WTC11 (cell line): Measurements from ENCODE around the gene WNT3. TPM values are rescaled to one million over a fixed set of nuclear protein-coding genes. Genes with fewer than 3 reads are reported as not detected.
A peak's percentile ranks its signal among the peaks of the same experiment; 100 is the strongest.

ENCODE experiments used
- ATAC-seq: fragments of 200-7000 bp; cut with Tn5 transposase; 2 replicates; pipeline ENCODE4 v1.10.0; 2021; ENCODE audit warnings: mild to moderate bottlenecking, moderate library complexity
- CTCF ChIA-PET: fragments of 300-600 bp; sonication (Branson Sonifier 250); formaldehyde crosslinking; loops from one replicate; lab custom pipeline; 2021; ENCODE audit warnings: antibody characterized with exemption; lab: Charles Lee
- POLR2A ChIA-PET: fragments of 350-600 bp; sonication (Branson Sonifier 250); formaldehyde crosslinking; loops from one replicate; lab custom pipeline; 2021; ENCODE audit warnings: antibody characterized with exemption; lab: Charles Lee
- DNase-seq: peaks from one replicate; pipeline ENCODE4 v3.0.0; 2021; ENCODE audit warnings: low spot score
- H3K27ac Mint-ChIP-seq: 2 replicates; pipeline ENCODE4 v1.8.0; 2021; ENCODE audit warnings: mixed read lengths
- H3K27me3 Mint-ChIP-seq: 2 replicates; pipeline ENCODE4 v1.8.0; 2021; ENCODE audit warnings: low read depth, mild to moderate bottlenecking, moderate library complexity, mixed read lengths
- H3K36me3 Mint-ChIP-seq: 2 replicates; pipeline ENCODE4 v1.8.0; 2021; ENCODE audit warnings: mixed read lengths
- H3K4me1 Mint-ChIP-seq: 2 replicates; pipeline ENCODE4 v1.8.0; 2022; ENCODE audit warnings: mixed read lengths
- H3K4me3 Mint-ChIP-seq: 2 replicates; pipeline ENCODE4 v1.8.0; 2021; ENCODE audit warnings: mild to moderate bottlenecking, moderate library complexity, mixed read lengths
- H3K9me3 Mint-ChIP-seq: 2 replicates; pipeline ENCODE4 v1.8.0; 2021; ENCODE audit warnings: mixed read lengths
- ETV6 ChIP-seq: sonication (generic); formaldehyde crosslinking; IDR thresholded peaks from 2 replicates; pipeline ENCODE4 v1.8.1; 2022; ENCODE audit warnings: mild to moderate bottlenecking, missing genetic modification reagents
- FOXJ3 ChIP-seq: sonication (generic); formaldehyde crosslinking; IDR thresholded peaks from 2 replicates; pipeline ENCODE4 v1.9.0; 2021; ENCODE audit warnings: missing genetic modification reagents, mild to moderate bottlenecking, borderline replicate concordance
- GTF2I ChIP-seq: fragments of 250-450 bp; sonication (Bioruptor Pico); conservative IDR thresholded peaks from 2 replicates; pipeline ENCODE4 v1.4.0; 2021; ENCODE audit warnings: mild to moderate bottlenecking
- JUN ChIP-seq: sonication (generic); formaldehyde crosslinking; IDR thresholded peaks from 2 replicates; pipeline ENCODE4 v1.8.0; 2023; ENCODE audit warnings: mild to moderate bottlenecking, missing genetic modification reagents
- RELA ChIP-seq: sonication (generic); formaldehyde crosslinking; IDR thresholded peaks from 2 replicates; pipeline ENCODE4 v1.8.1; 2022; ENCODE audit warnings: missing genetic modification reagents, mild to moderate bottlenecking, borderline replicate concordance
- SMAD3 ChIP-seq: sonication (generic); formaldehyde crosslinking; IDR thresholded peaks from 2 replicates; pipeline ENCODE4 v1.8.0; 2022; ENCODE audit warnings: missing genetic modification reagents, mild to moderate bottlenecking, borderline replicate concordance
- TCF7 ChIP-seq: sonication (generic); formaldehyde crosslinking; IDR thresholded peaks from 2 replicates; pipeline ENCODE4 v1.8.0; 2022; ENCODE audit warnings: mild to moderate bottlenecking, low read depth, missing genetic modification reagents, moderate library complexity
- TEAD4 ChIP-seq: sonication (generic); formaldehyde crosslinking; IDR thresholded peaks from 2 replicates; pipeline ENCODE4 v1.8.0; 2022; ENCODE audit warnings: mild to moderate bottlenecking, missing genetic modification reagents
- TP53 ChIP-seq: sonication (generic); formaldehyde crosslinking; IDR thresholded peaks from 2 replicates; pipeline ENCODE4 v1.8.1; 2023; ENCODE audit warnings: mild to moderate bottlenecking, missing genetic modification reagents
- USF1 ChIP-seq: sonication (generic); formaldehyde crosslinking; IDR thresholded peaks from 2 replicates; pipeline ENCODE4 v1.8.0; 2022; ENCODE audit warnings: mild to moderate bottlenecking, missing genetic modification reagents
- ZNF263 ChIP-seq: sonication (generic); formaldehyde crosslinking; IDR thresholded peaks from 2 replicates; pipeline ENCODE4 v1.8.1; 2022; ENCODE audit warnings: low read depth, mild to moderate bottlenecking, moderate library complexity, missing genetic modification reagents
- ZNF423 ChIP-seq: fragments of 250-450 bp; sonication (Bioruptor Pico); IDR thresholded peaks from 2 replicates; pipeline ENCODE4 v2.1.2; 2022; ENCODE audit warnings: mild to moderate bottlenecking, moderate library complexity
- ZNF671 ChIP-seq: fragments of 250-450 bp; sonication (Bioruptor Pico); IDR thresholded peaks from 2 replicates; pipeline ENCODE4 v1.8.0; 2021; ENCODE audit warnings: mild to moderate bottlenecking
- total RNA-seq: library from RNA; stranded (reverse); gene quantifications from 3 replicates; pipeline ENCODE4 v1.2.3, GENCODE V29; 2021
- TF ChIP-seq, protein P1 (sequence below): sonication (generic); formaldehyde crosslinking; IDR thresholded peaks from 2 replicates; pipeline ENCODE4 v1.8.0; 2023; ENCODE audit warnings: missing genetic modification reagents, mild to moderate bottlenecking, borderline replicate concordance
- TF ChIP-seq, protein P2 (sequence below): sonication (generic); formaldehyde crosslinking; IDR thresholded peaks from 2 replicates; pipeline ENCODE4 v1.8.0; 2022; ENCODE audit warnings: missing genetic modification reagents
- TF ChIP-seq, protein P3 (sequence below): fragments of 250-450 bp; sonication (Bioruptor Pico); IDR thresholded peaks from 2 replicates; pipeline ENCODE4 v1.9.0; 2021; ENCODE audit warnings: mild to moderate bottlenecking
- TF ChIP-seq, protein P4 (sequence below): sonication (generic); formaldehyde crosslinking; IDR thresholded peaks from 2 replicates; pipeline ENCODE4 v1.8.0; 2022; ENCODE audit warnings: mild to moderate bottlenecking, missing genetic modification reagents
- TF ChIP-seq, protein P5 (sequence below): sonication (generic); formaldehyde crosslinking; conservative IDR thresholded peaks from 2 replicates; pipeline ENCODE4 v1.8.1; 2022; ENCODE audit warnings: mild to moderate bottlenecking, missing genetic modification reagents
- TF ChIP-seq, protein P6 (sequence below): sonication (generic); formaldehyde crosslinking; IDR thresholded peaks from 2 replicates; pipeline ENCODE4 v1.8.0; 2023; ENCODE audit warnings: missing genetic modification reagents

Gene WNT3
- total RNA-seq, 1 experiment from 2014 or later = 14.1 TPM

DNA sequence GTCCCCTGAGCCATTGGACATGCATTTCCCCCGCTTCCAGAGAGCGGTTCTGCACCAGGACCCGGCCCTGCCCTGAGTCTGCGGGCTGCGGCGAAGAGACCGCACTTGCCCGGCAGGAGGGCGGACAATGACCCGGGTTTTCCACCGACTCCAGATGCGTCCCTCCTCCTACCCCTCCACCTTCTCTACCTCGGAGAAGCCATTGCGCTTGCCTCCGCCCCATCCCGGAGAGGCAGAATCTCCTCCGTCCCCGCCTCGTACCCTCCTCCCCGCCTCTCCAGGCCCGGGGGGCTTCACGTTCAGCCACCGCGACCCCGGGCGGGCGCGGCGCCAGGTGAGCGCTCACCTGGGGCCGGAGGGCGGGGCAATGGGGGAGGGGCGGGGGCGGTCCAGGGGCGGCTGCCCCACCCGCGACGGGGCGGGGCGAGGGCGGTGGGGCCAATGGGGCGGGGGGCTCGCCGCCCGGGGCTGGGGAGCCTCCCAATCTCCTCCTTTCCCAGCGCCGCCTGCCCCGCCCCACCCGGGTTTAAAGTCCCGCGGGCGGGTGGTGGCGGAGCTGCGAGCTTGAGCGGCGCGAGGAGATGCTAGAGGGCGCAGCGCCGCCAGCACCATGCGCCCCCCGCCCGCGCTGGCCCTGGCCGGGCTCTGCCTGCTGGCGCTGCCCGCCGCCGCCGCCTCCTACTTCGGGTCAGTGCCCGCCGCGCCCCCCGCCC lies 32.7 kb upstream of the WNT3 start, which contains the start of gene WNT9B (continued):
- no peak for TF ChIP-seq ZNF263 (CRISPR knock-in tag)
- TF ChIP-seq, protein P1, sequence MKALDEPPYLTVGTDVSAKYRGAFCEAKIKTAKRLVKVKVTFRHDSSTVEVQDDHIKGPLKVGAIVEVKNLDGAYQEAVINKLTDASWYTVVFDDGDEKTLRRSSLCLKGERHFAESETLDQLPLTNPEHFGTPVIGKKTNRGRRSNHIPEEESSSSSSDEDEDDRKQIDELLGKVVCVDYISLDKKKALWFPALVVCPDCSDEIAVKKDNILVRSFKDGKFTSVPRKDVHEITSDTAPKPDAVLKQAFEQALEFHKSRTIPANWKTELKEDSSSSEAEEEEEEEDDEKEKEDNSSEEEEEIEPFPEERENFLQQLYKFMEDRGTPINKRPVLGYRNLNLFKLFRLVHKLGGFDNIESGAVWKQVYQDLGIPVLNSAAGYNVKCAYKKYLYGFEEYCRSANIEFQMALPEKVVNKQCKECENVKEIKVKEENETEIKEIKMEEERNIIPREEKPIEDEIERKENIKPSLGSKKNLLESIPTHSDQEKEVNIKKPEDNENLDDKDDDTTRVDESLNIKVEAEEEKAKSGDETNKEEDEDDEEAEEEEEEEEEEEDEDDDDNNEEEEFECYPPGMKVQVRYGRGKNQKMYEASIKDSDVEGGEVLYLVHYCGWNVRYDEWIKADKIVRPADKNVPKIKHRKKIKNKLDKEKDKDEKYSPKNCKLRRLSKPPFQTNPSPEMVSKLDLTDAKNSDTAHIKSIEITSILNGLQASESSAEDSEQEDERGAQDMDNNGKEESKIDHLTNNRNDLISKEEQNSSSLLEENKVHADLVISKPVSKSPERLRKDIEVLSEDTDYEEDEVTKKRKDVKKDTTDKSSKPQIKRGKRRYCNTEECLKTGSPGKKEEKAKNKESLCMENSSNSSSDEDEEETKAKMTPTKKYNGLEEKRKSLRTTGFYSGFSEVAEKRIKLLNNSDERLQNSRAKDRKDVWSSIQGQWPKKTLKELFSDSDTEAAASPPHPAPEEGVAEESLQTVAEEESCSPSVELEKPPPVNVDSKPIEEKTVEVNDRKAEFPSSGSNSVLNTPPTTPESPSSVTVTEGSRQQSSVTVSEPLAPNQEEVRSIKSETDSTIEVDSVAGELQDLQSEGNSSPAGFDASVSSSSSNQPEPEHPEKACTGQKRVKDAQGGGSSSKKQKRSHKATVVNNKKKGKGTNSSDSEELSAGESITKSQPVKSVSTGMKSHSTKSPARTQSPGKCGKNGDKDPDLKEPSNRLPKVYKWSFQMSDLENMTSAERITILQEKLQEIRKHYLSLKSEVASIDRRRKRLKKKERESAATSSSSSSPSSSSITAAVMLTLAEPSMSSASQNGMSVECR (CRISPR knock-in tag) = 0 out of 2 replicates have a peak, but pooled peaks have one; percentile 18

DNA sequence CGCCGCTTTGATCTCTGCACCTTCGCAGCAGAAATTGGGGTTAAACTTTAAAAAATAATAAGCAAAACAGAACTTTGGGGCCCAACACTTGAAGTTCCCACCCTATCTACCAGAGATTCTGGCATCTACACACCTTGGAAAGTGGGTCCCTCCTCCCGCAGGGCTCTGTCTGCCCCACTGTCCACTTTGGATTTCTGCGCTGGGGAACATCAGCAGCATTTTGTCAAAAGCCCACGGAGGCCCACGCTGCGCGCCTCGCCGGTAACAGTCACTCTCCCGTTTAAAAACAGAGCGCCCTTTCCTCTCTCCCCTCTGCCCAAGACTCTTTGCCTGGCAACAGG lies 32.2 kb upstream of the WNT3 start:
- ATAC-seq = no peak
- H3K27ac Mint-ChIP-seq = no peak overlapping the region
- no peaks in the 10 kb centered on the region for H3K9me3 Mint-ChIP-seq
- peak overlapping the region; percentile 85 for H3K4me3 Mint-ChIP-seq
- DNase-seq = no peak
- ChIA-PET CTCF (interaction anchor here (0.5 to 4.5 kb wide), 2 partner anchors 13 to 91 kb away, joined by 3 to 18 read pairs; no protein-coding TSS in a partner anchor), POLR2A (no interaction called here)
- peaks cover 15% of the 10 kb centered on the region for H3K4me1 Mint-ChIP-seq
- no peaks in the 10 kb centered on the region for H3K36me3 Mint-ChIP-seq
- peaks cover 73% of the 10 kb centered on the region for H3K27me3 Mint-ChIP-seq
- TF ChIP-seq, protein P2, sequence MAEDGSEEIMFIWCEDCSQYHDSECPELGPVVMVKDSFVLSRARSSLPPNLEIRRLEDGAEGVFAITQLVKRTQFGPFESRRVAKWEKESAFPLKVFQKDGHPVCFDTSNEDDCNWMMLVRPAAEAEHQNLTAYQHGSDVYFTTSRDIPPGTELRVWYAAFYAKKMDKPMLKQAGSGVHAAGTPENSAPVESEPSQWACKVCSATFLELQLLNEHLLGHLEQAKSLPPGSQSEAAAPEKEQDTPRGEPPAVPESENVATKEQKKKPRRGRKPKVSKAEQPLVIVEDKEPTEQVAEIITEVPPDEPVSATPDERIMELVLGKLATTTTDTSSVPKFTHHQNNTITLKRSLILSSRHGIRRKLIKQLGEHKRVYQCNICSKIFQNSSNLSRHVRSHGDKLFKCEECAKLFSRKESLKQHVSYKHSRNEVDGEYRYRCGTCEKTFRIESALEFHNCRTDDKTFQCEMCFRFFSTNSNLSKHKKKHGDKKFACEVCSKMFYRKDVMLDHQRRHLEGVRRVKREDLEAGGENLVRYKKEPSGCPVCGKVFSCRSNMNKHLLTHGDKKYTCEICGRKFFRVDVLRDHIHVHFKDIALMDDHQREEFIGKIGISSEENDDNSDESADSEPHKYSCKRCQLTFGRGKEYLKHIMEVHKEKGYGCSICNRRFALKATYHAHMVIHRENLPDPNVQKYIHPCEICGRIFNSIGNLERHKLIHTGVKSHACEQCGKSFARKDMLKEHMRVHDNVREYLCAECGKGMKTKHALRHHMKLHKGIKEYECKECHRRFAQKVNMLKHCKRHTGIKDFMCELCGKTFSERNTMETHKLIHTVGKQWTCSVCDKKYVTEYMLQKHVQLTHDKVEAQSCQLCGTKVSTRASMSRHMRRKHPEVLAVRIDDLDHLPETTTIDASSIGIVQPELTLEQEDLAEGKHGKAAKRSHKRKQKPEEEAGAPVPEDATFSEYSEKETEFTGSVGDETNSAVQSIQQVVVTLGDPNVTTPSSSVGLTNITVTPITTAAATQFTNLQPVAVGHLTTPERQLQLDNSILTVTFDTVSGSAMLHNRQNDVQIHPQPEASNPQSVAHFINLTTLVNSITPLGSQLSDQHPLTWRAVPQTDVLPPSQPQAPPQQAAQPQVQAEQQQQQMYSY = no peak
- TF ChIP-seq ETV6 (CRISPR knock-in tag) (no peak), SMAD3 (CRISPR knock-in tag) (no peak), USF1 (CRISPR knock-in tag) (no peak), TEAD4 (no peak), TP53 (CRISPR knock-in tag) (no peak), GTF2I (no peak), JUN (CRISPR knock-in tag) (no peak), ZNF671 (CRISPR knock-in tag) (no peak), TCF7 (CRISPR knock-in tag) (no peak), FOXJ3 (CRISPR knock-in tag) (no peak), RELA (CRISPR knock-in tag) (no peak), ZNF423 (CRISPR knock-in tag) (no peak), ZNF263 (CRISPR knock-in tag) (no peak)
- TF ChIP-seq, protein P3, sequence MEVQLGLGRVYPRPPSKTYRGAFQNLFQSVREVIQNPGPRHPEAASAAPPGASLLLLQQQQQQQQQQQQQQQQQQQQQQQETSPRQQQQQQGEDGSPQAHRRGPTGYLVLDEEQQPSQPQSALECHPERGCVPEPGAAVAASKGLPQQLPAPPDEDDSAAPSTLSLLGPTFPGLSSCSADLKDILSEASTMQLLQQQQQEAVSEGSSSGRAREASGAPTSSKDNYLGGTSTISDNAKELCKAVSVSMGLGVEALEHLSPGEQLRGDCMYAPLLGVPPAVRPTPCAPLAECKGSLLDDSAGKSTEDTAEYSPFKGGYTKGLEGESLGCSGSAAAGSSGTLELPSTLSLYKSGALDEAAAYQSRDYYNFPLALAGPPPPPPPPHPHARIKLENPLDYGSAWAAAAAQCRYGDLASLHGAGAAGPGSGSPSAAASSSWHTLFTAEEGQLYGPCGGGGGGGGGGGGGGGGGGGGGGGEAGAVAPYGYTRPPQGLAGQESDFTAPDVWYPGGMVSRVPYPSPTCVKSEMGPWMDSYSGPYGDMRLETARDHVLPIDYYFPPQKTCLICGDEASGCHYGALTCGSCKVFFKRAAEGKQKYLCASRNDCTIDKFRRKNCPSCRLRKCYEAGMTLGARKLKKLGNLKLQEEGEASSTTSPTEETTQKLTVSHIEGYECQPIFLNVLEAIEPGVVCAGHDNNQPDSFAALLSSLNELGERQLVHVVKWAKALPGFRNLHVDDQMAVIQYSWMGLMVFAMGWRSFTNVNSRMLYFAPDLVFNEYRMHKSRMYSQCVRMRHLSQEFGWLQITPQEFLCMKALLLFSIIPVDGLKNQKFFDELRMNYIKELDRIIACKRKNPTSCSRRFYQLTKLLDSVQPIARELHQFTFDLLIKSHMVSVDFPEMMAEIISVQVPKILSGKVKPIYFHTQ (CRISPR knock-in tag) = no peak
- TF ChIP-seq, protein P4, sequence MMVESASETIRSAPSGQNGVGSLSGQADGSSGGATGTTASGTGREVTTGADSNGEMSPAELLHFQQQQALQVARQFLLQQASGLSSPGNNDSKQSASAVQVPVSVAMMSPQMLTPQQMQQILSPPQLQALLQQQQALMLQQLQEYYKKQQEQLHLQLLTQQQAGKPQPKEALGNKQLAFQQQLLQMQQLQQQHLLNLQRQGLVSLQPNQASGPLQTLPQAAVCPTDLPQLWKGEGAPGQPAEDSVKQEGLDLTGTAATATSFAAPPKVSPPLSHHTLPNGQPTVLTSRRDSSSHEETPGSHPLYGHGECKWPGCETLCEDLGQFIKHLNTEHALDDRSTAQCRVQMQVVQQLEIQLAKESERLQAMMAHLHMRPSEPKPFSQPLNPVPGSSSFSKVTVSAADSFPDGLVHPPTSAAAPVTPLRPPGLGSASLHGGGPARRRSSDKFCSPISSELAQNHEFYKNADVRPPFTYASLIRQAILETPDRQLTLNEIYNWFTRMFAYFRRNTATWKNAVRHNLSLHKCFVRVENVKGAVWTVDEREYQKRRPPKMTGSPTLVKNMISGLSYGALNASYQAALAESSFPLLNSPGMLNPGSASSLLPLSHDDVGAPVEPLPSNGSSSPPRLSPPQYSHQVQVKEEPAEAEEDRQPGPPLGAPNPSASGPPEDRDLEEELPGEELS (CRISPR knock-in tag) = no peak
- TF ChIP-seq, protein P5, sequence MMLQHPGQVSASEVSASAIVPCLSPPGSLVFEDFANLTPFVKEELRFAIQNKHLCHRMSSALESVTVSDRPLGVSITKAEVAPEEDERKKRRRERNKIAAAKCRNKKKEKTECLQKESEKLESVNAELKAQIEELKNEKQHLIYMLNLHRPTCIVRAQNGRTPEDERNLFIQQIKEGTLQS (CRISPR knock-in tag) = no peak
- TF ChIP-seq, protein P6, sequence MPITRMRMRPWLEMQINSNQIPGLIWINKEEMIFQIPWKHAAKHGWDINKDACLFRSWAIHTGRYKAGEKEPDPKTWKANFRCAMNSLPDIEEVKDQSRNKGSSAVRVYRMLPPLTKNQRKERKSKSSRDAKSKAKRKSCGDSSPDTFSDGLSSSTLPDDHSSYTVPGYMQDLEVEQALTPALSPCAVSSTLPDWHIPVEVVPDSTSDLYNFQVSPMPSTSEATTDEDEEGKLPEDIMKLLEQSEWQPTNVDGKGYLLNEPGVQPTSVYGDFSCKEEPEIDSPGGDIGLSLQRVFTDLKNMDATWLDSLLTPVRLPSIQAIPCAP (CRISPR knock-in tag) = no peak
